ENCODE measurements around the gene SNCAIP. TPM values are rescaled to one million over a fixed set of nuclear protein-coding genes. Genes with fewer than 3 reads are reported as not detected.

Gene SNCAIP
- total RNA-seq, 1 experiment from 2014 or later = not detected

DNA sequence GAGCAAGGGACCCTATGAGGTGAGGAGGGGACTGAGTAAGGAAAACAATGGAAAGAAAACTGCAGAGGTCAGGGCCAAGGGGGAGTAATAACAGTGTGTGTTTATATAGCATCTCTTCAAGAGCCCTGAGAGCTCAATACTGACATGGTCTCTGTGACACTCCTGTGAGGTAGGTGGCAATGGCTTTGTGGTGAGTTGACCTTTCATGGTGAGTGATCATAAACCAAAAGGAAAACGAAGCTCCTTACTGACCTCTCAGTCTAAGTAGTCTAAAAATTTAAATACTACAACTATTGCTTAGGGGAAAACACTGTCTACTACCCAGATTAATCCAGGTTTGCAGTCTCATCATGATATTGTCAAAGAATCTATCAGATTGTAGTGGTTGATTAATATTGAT lies 130.9 kb downstream of the SNCAIP start:
- intact Hi-C loops (cut with micrococcal nuclease; ENCODE audit: unreplicated experiment) = no loop called here
- no TSS peak for BruUV-seq (replicated peaks)
- Histone ChIP-seq H3K27ac (ENCODE audit: low read length) (no peak overlapping the region), H3K4me3 (ENCODE audit: low read depth in 2 of 2, low read length in 2 of 2) (no peak overlapping the region), H3K9me3 (ENCODE audit: control insufficient read depth, insufficient read depth, low read depth, low read length) (no peaks in the 10 kb centered on the region), H3K27me3 (ENCODE audit: control insufficient read depth, insufficient read depth, low read length) (peaks cover 2% of the 10 kb centered on the region; the same call in 1 of the 2 replicates), H3K4me1 (ENCODE audit: control insufficient read depth, insufficient read depth, low read length) (no peaks in the 10 kb centered on the region), H3K36me3 (ENCODE audit: control insufficient read depth, insufficient read depth, low read length) (no peaks in the 10 kb centered on the region)
- TF ChIP-seq, protein P1, sequence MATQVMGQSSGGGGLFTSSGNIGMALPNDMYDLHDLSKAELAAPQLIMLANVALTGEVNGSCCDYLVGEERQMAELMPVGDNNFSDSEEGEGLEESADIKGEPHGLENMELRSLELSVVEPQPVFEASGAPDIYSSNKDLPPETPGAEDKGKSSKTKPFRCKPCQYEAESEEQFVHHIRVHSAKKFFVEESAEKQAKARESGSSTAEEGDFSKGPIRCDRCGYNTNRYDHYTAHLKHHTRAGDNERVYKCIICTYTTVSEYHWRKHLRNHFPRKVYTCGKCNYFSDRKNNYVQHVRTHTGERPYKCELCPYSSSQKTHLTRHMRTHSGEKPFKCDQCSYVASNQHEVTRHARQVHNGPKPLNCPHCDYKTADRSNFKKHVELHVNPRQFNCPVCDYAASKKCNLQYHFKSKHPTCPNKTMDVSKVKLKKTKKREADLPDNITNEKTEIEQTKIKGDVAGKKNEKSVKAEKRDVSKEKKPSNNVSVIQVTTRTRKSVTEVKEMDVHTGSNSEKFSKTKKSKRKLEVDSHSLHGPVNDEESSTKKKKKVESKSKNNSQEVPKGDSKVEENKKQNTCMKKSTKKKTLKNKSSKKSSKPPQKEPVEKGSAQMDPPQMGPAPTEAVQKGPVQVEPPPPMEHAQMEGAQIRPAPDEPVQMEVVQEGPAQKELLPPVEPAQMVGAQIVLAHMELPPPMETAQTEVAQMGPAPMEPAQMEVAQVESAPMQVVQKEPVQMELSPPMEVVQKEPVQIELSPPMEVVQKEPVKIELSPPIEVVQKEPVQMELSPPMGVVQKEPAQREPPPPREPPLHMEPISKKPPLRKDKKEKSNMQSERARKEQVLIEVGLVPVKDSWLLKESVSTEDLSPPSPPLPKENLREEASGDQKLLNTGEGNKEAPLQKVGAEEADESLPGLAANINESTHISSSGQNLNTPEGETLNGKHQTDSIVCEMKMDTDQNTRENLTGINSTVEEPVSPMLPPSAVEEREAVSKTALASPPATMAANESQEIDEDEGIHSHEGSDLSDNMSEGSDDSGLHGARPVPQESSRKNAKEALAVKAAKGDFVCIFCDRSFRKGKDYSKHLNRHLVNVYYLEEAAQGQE (IDR thresholded peaks at IDR 0.05; ENCODE audit: insufficient read depth in 1 of 2, low read depth in 2 of 2, low read length in 1 of 2) = no peak
- TF ChIP-seq, protein P2, sequence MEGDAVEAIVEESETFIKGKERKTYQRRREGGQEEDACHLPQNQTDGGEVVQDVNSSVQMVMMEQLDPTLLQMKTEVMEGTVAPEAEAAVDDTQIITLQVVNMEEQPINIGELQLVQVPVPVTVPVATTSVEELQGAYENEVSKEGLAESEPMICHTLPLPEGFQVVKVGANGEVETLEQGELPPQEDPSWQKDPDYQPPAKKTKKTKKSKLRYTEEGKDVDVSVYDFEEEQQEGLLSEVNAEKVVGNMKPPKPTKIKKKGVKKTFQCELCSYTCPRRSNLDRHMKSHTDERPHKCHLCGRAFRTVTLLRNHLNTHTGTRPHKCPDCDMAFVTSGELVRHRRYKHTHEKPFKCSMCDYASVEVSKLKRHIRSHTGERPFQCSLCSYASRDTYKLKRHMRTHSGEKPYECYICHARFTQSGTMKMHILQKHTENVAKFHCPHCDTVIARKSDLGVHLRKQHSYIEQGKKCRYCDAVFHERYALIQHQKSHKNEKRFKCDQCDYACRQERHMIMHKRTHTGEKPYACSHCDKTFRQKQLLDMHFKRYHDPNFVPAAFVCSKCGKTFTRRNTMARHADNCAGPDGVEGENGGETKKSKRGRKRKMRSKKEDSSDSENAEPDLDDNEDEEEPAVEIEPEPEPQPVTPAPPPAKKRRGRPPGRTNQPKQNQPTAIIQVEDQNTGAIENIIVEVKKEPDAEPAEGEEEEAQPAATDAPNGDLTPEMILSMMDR (IDR thresholded peaks at IDR 0.05) = no peak
- TF ChIP-seq POLR2AphosphoS5 (IDR thresholded peaks at IDR 0.05; ENCODE audit: low read depth, low read length) (no peak), SIN3A (IDR thresholded peaks at IDR 0.05; ENCODE audit: borderline replicate concordance, insufficient read depth, low read depth, low read length) (no peak), TCF7L2 (IDR thresholded peaks at IDR 0.05; ENCODE audit: low read depth, low read length) (no peak)
- ChIA-PET CTCF (no interaction called here), POLR2A (no interaction called here)
- in situ Hi-C loops (cut with HindIII; ENCODE audit: low pct_unique_long_range_greater_than_20kb, low sequenced_read_pairs) = no loop called here
- ATAC-seq (no peak), DNase-seq (ENCODE audit: low read depth, low spot score) (no peak)

DNA sequence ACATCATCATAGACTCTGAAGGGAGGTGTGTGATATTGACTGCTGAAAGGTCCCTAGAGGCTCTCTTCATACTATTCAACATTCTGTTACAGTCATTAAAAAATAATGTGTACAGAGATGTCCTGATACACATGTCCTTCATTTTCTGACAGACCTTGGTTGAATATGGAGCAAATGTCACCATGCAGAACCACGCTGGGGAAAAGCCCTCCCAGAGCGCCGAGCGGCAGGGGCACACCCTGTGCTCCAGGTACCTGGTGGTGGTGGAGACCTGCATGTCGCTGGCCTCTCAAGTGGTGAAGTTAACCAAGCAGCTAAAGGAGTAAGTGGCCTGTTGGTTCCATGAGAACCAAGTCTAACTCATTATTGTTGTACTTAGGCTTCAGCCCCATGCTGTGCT lies 132.4 kb downstream of the SNCAIP start:
- CTCF ChIA-PET = no interaction called here
- intact Hi-C loops (cut with micrococcal nuclease; ENCODE audit: unreplicated experiment) (no loop called here), in situ Hi-C loops (cut with HindIII; ENCODE audit: low pct_unique_long_range_greater_than_20kb, low sequenced_read_pairs) (no loop called here)

More for the DNA sequence above, 132.4 kb downstream of the SNCAIP start:
- no peak overlapping the region for H3K4me3 ChIP-seq (ENCODE audit: low read depth in 2 of 2, low read length in 2 of 2)
- TF ChIP-seq, protein P2 (IDR thresholded peaks at IDR 0.05) = no peak
- TF ChIP-seq POLR2AphosphoS5 (IDR thresholded peaks at IDR 0.05; ENCODE audit: low read depth, low read length) (no peak), TCF7L2 (IDR thresholded peaks at IDR 0.05; ENCODE audit: low read depth, low read length) (no peak), SIN3A (IDR thresholded peaks at IDR 0.05; ENCODE audit: borderline replicate concordance, insufficient read depth, low read depth, low read length) (no peak)
- TF ChIP-seq, protein P1 (IDR thresholded peaks at IDR 0.05; ENCODE audit: insufficient read depth in 1 of 2, low read depth in 2 of 2, low read length in 1 of 2) = no peak
- no peak overlapping the region for H3K27ac ChIP-seq (ENCODE audit: low read length)
- no peaks in the 10 kb centered on the region for H3K4me1 ChIP-seq (ENCODE audit: control insufficient read depth, insufficient read depth, low read length)
- no peak for DNase-seq (ENCODE audit: low read depth, low spot score)
- no TSS peak for BruUV-seq (replicated peaks)
- no peak for ATAC-seq
- peaks cover 2% of the 10 kb centered on the region; the same call in 1 of the 2 replicates for H3K27me3 ChIP-seq (ENCODE audit: control insufficient read depth, insufficient read depth, low read length)
- H3K9me3 ChIP-seq (ENCODE audit: control insufficient read depth, insufficient read depth, low read depth, low read length) = no peaks in the 10 kb centered on the region
- no peaks in the 10 kb centered on the region for H3K36me3 ChIP-seq (ENCODE audit: control insufficient read depth, insufficient read depth, low read length)
- POLR2A ChIA-PET = no interaction called here
